IPS-11a (cell line): ENCODE results near the gene FSTL4.

Source experiments
- H3K4me3 ChIP-seq: one replicate; pipeline ENCODE4 v1.5.1; 2013; ENCODE audit warnings: low read depth, low read length, control low read depth

The FSTL4 gene

DNA sequence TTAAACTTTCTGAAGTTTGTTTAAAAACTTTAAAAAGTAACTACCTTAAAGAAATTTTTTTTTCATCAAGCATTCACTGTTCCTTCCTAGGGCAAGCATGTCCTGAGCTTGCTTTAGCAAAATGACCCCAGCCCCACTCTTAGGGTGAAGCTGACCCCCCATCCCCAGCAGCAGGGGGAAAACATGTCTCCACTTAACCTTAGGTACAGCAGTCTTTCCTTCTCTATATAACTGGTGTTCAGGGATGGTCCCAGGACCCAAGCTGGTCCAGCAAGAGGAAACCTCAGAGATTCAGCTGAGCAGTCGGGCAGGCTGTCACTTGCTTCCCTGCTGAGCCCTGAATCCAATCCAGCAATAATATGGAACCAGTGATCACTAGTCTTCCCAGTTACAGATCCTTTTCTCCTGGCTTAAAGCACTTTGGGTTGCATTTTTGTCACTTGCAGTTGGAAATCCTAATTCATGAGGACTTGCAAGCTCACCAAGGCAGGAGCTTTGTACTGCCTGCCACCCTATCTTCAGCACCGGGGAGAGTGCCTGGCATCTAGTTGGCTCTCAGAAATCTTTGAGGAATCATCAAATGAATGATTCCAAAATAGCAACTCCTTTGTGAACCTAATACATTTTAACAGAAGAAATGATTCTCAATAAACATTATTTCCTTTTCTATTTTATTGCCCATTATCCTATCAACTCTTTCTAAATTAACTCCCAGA, 91.2 kb downstream of the FSTL4 start:
- H3K4me3 ChIP-seq, result no peak overlapping the region

DNA sequence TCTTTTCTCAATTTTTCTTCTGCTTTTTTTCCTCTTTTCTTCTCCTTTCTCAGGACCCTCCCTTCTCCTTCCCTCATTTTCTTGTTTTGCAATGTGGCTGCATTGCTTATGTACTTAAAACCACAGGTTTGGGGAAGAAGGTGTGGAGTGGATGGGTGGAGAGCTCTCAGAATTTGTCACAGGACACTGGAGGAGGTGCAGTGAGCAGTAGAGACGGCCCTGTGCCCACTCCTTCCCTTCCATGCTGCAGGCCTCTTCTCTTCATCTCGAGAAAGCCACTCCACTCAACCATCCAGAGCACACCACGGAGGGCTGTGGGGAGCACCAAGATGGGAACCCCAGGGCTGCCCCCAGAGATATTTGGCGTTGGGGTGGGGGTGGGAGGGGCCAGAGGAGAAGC, 92.3 kb downstream of the FSTL4 start:
- no peak overlapping the region for H3K4me3 ChIP-seq

DNA sequence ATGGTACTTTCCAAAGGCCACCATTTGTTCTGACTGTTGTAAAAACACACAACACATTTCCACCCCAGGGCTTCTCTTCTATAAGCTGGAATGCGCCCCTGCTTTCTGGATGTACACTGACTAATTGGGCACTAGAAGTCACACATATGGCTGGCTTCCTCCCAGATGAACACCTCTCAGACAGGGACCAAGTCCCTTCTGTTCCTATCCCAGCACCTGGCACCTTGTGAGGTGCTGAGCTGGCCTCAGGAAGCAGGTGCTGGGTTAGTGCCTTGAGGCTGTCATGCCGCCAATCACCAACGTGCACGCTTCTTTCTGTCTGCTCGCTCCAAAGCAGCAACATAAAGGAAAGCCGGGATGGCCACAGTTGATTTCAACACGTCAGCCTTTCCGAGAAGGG, 93.2 kb downstream of the FSTL4 start:
- H3K4me3 ChIP-seq, result no peak overlapping the region

DNA sequence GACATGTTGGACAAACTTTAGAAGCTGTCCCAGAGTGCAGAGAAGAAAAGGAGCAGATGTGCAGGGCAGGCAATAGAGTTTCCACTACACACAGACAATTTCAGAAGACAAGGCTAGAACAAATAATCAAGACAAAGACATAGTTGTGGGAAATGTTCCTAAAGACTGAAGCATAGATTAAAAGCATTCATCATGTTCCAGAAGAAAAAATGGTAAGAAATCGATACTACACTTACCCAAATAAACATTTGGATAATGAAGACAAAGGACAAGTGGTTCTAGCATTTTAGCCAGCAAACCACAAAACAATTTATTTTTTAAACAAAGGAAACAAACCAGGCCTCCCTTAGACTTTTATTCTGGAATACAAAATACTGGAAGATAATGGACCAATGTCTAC, 97.9 kb downstream of the FSTL4 start:
- no peak overlapping the region for H3K4me3 ChIP-seq

DNA sequence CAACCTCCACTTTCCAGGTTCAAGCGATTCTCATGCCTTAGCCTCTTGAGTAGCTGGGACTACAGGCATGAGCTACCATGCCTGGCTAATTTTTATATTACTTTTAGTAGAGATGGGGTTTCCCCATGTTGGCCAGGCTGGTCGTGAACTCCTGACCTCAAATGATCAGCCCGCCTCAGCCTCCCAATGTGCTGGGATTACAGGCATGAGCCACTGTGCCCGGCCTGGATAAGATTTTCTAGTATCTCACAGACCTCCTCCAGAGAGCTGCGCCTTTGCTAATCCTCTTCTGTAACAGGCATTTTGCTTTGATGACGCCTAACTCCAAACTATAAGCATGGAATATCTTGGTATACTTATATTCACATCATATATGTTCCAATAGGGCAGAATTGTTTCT, 99.4 kb downstream of the FSTL4 start:
- no peak overlapping the region for H3K4me3 ChIP-seq

DNA sequence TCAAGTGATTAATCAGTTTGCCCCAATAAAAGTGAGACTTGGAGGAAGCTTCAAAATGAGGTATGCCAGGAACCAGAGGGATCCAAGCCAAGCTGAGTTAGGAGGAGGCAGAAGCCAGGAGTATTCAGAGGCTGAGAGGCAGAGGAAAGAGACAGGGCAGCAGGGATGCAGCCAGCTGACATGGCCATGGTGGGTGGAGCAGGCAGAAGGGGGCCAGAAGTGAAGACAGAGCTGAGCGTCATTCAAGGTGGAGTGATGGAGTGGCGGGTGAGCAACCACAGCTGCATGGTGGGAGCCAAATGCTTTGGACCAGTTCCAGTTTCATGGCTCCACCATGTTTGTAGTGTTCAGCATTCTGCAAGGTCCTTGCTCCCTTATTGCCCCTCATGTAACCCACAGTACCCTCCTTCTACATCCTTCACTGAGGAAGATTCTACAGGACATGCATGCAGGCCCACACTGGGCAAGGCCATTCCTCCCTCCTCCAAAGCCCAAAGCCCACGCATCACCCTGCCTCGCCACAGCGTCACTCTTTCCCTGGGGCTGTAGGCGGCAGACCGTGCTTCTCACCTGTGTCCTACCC, 100.6 kb downstream of the FSTL4 start:
- no peak overlapping the region for H3K4me3 ChIP-seq

DNA sequence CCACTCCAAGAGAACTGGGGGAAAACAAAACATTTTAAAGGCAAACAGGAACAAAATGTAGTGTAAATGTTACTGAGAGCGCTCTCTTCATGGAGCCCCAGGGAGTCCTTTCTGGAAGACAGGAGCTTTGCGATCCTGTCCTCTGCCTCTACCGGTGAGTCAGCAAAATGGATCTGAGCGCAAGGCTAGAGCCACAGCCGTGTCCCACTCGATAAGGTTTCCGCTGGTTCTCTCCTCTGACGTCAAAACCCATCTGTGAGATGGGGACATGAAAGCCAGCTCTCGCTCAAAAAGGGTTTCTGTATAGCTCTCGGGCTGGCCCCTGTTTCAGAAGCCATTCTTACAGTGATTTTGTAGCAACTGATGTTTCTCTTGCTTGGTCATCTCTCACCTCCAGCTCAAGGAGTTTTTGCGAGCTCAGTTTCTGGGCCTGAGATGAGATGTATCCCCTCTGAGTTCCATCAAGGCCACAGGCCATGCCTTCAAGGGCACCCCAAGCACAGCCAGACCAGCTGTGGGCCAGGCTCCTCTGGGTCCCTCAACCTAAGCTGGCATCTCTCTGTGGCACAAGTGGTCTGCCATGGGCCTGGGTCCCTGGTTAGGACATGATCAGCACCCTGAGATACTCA, 101.6 kb downstream of the FSTL4 start:
- H3K4me3 ChIP-seq, result no peak overlapping the region

DNA sequence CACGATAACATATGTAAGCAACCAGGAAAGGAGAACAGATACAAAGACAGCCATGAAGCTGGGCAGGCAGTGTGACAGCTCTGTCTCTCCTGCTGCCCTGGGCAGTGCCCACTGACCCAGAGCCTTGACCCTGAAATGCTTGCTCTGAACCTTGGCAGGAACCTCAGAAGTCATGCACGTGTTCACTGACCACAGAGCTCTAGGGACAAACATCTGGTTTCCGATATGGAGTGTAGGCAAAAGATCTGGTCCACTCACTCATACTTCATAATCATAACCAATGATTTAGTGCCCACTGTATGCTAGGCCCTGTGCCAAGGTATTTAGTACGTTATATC, 102.6 kb downstream of the FSTL4 start:
- no peak overlapping the region for H3K4me3 ChIP-seq

DNA sequence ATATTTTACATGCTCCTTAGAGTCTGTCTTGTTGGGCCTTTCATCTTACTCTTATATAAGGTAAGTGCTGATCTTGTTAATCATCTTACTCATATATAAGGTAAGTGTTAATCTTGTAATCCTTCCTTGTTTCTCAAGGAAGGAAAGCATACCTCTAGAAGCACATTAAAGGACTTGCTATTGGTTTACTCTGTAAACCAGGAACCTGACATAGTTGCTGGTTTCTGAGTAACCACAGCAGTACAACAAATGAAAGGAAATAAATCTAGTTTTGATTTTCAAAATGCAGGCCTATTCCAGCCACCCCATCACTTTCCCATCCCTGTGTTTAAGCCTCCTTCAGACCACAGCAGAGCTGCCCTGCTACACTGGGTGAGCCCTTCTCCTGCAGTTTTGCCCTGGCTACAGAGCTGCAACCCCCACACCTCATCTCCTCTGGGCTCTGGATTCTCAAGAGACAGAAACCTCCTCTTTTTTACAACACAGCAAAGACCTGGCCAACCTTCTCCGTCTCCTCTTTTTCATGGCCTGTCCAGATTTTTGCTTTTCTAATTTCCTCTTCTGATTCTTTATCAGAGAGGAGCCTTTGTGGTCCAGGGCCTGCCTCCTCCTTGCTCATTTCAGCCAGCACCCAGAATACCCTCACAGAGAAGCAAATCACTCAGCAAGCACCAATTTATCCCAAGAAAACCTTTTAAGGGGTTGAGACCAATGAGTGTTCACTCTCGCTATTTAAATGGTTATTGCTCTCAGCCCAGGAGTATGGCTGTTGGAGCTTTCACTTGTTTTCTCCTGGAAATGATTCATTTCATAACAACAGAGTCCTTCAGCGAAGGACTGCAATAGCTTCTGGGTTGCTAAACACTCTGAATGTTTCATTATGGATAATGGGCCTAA, 103.2 kb downstream of the FSTL4 start:
- no peak overlapping the region for H3K4me3 ChIP-seq

DNA sequence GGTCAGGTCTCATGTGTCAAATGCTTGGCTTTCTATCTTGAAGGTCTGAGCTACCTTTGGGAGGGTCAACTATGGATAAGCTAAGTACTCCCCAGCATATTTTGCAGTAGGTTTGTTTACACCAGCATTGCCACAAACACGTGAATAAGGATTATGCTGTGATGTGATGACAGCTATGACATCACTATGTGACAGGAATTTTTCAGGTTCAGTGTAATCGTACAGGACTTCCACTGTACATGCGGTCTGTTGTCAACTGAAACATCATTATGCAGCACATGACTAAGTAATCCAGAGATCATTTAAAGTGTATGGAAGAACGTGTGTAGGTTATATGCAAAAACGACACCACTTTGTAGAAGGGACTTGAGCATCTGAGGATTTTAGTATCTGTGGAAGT, 104.0 kb downstream of the FSTL4 start:
- no peak overlapping the region for H3K4me3 ChIP-seq

DNA sequence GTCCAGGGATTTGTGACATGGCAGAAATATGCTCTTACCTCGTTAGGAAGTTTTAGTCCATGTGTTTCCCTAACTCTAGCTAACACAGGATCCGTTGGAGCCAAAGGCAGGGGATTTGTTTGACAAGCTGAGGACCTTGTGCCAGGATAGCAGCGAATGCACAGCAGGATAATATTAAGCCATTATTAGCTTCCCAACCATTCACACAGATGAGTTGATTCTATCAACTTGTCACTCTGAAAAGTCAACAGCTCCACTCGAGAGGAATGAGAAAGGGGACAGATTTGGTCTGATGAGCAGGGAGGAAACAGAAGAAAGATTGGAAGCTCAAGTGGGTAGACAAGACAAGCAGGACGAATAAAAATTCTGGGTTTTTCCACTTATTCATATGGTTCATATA, 106.2 kb downstream of the FSTL4 start:
- H3K4me3 ChIP-seq, result no peak overlapping the region

DNA sequence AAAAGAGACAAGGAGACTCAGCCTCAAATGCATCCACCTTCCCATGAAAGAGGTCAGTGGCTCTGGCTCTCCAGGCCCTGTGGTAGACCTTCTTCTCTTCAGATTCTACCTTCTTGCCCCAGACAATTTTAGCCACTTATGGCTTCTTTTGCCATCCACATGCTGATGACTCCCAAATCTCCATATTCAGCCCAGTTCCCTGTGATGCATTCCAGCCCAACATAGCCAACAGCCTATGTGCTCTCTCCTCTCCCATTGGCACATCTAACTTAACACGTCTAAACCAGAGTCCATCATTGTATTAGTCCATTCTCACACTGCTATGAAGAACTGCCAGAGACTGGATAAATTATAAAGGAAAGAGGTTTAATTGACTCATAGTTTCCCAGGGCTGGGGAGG, 108.8 kb downstream of the FSTL4 start:
- H3K4me3 ChIP-seq, result no peak overlapping the region

DNA sequence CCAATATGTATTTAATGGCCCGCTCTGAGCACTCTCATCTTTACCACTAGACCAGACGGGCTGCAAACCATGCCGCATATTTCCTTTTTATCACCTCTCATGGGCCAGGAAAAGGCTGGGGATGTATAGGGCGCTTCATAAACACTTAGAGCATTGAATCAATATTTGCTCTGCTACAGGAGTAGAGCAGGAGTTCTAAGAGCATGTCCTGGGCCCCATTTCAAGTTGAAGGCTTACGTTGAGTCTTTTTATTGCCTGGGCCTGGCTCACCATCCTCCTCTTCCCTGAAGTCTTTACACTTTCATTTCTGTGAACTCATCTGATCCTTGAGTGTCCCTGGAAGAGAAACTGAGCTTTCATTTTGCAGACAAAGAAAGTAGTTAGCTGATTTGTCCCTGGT, 112.4 kb downstream of the FSTL4 start:
- no peak overlapping the region for H3K4me3 ChIP-seq

DNA sequence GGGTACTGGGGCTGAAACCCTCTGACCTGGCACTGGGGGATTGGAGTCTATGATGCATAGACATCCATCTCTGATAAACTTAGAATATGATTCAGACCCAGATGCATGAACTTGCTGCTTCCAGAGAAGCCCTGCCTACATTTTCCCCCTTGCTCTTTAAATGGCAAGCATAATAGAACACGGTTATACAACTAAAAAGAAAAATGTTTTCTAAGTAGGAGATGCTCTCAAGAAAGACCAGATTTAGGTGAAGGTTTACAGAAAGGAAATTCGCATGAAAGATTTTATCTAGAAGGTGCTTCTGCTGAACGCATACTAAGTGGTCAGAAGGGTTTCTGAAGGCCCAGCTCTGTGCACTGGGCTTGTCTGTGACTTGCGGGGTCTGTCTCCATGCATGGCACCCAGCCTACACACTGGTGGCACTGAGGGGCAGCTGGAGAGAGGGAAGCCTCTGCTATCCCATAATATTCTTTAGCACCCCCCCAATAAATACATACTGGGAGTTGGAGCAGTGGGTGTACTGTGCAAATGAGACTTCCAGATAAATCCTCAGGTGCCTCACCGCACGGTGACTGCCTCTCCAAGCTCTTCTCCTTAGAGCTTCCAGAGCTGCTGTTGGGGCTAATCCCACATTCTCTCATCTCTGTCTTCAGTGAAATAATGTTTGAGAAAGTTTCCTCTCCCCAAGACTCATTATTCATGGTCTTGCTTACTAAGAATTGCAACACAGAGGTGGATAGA, 114.6 kb downstream of the FSTL4 start:
- H3K4me3 ChIP-seq, result no peak overlapping the region

DNA sequence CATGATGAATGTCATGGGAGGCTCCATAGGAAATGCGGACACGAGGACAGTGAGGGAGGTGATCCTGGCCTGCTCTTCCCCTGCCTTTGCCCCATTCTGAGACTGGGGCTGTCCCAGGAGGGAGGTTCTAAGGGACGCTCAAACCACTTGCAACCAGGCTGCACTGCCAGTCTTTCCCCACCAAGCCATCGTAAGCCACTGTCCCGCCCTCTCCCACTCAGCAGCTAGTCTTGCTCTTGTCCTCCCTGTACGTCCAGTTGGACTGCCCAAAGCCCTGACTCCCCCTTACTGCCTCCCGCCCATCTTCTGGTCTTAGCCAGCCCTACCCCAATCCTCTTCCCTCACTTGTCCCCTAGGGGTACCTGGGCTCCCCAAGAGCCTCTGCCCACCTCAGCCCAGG, 115.7 kb downstream of the FSTL4 start:
- H3K4me3 ChIP-seq, result no peak overlapping the region

DNA sequence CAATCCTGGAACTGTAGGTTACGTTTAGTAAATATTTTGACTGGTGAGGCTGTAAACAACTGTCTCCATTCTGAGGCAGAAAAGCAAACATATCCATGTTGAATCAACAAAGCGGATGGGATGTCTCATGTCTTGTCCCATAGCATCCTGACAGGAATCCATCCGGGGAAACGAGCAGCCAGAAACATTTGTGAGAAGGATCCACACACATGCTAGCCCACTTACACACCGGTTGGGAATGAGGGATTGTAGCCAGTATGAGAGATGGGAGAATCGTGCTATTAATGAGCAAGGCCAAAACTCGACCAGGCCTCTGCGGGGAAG, 117.5 kb downstream of the FSTL4 start:
- H3K4me3 ChIP-seq, result no peak overlapping the region

DNA sequence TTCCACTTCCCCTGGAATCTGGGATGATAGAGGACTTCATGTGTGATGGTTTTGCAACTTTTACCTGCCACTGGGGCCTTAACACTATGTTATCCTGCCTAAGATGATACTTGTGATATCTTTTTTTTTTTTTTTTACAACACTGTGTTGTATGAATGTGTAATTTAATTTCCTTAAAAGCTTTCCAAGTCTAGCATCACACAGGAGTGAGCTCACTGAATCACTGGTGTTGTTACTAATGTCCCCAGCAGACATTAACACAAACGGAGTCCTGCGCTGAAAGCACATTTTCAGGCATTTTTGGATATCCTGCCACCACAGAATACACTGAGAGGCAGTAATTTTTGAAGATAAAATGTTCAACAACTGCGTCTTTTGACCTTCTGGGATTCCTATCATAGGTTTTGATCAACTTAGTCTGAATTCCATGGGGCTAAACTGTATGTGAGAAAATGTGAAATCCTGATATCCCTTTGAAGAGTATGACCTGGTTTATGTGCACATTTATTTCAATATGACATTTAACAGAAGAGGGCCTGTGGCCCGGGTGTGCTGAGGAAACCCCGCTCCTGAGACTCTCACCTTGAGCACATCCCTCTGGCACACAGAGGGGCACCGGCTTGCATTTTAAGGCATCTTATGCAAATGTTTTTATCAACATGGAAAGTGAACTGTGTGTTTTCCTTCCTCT, 118.0 kb downstream of the FSTL4 start:
- no peak overlapping the region for H3K4me3 ChIP-seq

DNA sequence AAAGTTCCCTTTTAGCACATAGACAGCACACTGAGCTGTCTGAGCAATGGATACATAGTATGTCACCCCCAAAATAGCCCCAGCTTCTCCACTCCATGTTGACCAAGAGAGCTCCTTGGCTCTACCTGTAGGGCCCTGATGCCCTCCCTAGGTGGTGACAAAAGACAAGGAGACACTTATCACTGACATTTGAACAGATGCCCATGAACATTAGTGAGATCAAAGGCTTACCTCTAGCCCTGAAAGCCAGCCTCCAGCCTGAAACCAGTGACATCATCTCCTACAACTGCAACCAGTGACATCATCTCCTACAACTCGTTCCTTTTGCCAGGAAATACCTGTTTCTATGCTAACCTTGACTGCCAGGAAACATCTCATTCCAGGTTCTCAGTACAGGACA, 122.7 kb downstream of the FSTL4 start:
- no peak overlapping the region for H3K4me3 ChIP-seq

DNA sequence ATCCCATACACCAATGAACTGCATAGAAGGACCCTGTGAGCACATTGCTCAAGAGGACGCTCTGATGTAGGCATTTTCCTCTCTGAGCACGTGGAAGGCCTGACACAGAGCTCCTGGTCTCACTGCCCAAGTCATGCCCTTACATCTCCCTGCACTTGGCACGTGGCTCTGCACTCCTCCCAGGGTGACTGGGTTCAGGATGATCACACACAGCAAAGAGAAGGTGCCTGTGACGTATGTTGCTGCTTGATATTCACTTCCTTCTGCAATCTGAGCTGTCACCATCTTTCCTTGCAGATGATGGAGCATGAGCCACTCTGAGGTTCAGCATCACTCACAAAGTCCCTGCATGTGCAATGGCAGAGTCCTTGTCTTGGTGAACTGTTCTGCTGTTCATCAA, 125.2 kb downstream of the FSTL4 start:
- H3K4me3 ChIP-seq, result no peak overlapping the region

DNA sequence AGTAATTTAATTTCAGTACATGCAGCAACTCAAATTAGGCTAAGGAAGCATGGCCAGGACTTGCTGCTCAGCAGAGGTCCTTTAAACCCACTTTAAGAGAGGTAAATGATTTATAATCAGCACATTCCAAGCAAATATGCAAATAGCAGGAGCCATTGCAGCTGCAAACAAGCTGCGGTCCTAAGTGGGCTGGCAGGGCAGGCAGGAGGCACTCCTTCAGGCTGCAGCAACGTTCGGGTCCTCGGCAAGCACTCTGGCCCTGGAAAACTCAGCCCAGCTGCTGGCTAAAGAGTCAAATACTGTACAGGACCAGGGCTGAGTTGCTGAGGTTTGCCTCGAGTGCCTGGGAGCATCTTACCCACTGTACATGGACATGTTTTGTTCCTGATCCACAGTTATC, 126.9 kb downstream of the FSTL4 start:
- H3K4me3 ChIP-seq, result no peak overlapping the region
